ENCODE measurements around the gene NTF3.

NTF3 gene

DNA sequence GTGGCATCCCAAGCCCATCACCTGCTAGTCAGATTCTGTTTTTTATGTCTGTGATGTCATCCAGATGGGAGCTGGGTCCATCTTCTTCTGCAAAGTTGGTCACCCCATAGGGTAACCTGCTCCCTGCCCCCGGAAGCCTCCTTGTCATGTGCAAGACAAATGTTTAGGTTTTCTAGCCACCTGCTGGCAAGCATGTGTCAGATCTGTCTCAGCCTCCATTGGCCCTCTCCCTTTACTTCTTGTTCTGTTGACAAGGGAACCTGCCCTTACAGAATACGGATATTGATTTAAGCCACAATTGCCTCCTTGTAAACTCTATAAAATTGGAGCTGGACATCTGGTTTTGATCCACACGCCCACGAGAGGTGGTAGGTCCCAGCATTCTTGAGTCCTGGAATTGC is 7.5 kb downstream of the NTF3 start:
- TF ChIP-seq, protein P1, sequence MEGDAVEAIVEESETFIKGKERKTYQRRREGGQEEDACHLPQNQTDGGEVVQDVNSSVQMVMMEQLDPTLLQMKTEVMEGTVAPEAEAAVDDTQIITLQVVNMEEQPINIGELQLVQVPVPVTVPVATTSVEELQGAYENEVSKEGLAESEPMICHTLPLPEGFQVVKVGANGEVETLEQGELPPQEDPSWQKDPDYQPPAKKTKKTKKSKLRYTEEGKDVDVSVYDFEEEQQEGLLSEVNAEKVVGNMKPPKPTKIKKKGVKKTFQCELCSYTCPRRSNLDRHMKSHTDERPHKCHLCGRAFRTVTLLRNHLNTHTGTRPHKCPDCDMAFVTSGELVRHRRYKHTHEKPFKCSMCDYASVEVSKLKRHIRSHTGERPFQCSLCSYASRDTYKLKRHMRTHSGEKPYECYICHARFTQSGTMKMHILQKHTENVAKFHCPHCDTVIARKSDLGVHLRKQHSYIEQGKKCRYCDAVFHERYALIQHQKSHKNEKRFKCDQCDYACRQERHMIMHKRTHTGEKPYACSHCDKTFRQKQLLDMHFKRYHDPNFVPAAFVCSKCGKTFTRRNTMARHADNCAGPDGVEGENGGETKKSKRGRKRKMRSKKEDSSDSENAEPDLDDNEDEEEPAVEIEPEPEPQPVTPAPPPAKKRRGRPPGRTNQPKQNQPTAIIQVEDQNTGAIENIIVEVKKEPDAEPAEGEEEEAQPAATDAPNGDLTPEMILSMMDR (conservative IDR thresholded peaks at IDR 0.05; ENCODE audit: low read depth, low read length) = no peak
- no peak overlapping the region for H3K4me3 ChIP-seq (ENCODE audit: low read depth, low read length)
- no peak for DNase-seq (ENCODE audit: low read depth)

DNA sequence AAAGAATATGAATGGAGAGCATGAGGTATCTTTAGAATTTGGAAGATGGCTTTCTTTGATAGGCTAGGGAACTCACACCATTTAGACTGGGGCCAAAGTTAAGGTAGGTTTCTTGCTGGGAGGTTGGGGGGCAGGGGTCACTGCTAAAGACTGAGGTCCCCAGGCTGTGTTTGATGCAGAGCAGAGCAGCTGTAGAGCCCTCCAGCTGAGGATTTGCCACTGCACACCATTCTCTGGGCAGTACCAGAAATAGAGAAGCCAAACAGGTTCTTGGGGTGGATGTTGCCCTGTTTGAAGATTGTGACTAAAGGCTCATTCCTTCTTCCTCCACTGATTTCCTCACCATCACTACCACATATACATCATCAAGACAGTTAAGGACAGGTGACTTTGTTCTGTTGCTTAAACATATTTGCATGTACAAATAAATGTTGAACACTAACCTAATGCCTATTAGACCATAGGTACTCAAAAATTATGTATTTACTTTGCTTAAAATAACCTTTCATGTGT is 7.9 kb downstream of the NTF3 start:
- TF ChIP-seq, protein P1 (conservative IDR thresholded peaks at IDR 0.05; ENCODE audit: low read depth, low read length) = no peak
- DNase-seq (ENCODE audit: low read depth) = no peak
- H3K4me3 ChIP-seq (ENCODE audit: low read depth, low read length) = no peak overlapping the region

DNA sequence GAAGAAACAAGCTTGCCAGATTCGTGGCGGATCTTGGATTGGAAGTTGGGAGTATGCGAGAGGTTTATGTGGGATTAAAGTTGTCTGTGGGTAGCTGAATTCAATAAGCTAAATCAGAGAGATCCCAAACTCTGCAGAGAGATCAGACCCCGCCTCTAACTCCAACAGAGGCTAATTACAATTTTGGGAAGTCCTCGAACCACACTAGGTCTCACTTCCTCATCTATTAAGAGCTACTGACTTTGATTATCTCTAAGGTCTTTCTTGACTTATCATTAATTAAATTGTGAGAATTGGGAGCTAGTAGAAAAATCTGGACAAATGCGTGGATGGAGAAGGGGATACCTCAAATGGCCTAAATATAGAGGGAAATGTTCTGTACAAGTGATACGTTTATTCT is 9.1 kb downstream of the NTF3 start:
- TF ChIP-seq, protein P1 (conservative IDR thresholded peaks at IDR 0.05; ENCODE audit: low read depth, low read length) = no peak
- H3K4me3 ChIP-seq (ENCODE audit: low read depth, low read length) = no peak overlapping the region
- DNase-seq (ENCODE audit: low read depth) = no peak

DNA sequence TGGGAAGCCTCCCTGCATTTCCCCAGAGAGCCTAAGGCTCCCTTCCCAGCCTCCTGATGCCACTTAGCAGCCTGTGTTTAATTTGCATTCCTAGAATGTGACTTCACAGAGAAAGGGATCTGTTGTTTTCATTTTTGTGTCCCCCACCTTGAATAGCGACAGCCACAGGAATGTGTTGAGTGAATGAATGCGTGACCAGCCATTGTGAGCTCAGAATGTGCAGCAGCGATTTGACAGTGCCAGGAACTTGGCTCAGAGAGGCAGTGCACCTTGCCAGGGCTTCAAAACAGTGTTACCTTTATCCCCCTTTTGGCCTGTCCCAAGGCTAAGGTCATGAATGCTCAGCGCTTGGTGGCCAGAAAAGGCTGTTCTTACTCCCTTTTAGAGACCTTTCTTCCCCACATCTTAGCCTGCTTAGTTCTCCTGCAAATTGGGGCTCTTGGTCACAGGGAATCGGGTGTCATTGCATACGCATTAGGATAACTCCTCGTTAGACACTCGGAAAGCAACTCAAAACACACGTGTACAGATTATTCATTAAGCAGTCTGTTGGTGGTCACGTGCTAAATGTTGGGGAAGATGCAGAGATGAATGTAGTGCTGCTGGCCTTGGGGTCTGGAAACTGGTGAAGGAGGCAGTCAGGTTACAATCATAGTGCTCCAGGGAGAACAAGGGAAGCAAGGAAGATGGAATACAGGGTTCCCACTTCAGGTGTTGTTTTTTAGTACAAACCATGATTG is 9.8 kb downstream of the NTF3 start:
- DNase-seq (ENCODE audit: low read depth) = no peak
- H3K4me3 ChIP-seq (ENCODE audit: low read depth, low read length) = no peak overlapping the region
- TF ChIP-seq, protein P1 (conservative IDR thresholded peaks at IDR 0.05; ENCODE audit: low read depth, low read length) = no peak

DNA sequence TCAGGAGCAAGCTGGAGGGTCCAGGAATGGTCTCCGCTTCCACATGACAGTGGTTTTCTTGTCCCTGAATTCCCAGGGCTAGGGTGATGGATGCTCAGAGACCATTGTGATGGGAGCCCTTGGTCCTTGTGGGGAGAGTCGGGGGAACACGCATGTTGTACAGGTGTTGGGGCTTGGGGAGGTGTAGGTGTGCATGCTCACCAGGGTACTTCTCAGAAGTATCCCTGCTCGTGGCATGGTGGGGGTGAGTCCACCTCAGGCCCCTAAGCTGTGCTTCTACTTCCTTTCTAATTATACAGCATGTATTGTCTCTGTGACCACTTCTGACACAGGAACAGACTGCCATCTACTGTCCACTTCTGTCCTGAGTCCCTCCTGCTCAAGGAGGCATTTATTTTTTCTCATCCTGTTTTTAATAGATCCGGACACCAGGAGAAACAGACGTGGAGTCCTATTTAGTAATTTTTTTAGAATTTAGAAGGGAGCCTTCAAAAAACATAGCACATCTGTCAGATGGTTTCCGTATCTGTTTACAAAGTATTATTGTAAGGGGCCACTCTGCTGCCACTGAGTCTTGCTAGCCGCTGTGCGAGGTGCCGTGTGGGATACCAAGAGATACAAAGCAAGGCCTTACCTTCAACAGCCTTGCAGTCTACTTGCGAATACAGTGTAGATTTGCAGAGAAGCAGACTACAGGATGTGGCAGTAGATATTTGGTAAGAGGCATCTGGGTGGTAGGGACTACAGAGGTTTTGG is 10.5 kb downstream of the NTF3 start:
- TF ChIP-seq, protein P1 (conservative IDR thresholded peaks at IDR 0.05; ENCODE audit: low read depth, low read length) = peak; percentile 52
- H3K4me3 ChIP-seq (ENCODE audit: low read depth, low read length) = no peak overlapping the region
- peak; percentile 55 for DNase-seq (ENCODE audit: low read depth)

DNA sequence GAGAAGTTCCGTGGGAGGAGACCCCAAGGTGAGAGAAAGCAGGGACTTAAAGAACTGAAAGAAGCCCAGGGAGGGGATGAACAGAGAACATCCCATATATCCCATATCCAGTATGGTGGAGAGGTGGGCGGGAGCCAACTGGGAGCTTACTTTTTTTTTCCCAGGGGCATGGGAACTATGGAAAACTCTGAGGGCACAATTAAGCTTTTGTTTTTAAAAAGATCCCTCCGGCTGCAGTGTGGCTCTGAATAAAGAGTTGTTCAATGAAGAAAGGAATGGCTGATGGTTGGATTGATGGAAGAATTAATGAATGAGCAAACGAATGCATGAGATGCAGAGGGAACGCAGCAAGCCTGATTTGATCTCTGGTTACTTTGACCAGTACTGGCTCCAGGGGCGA is 12.6 kb downstream of the NTF3 start:
- H3K4me3 ChIP-seq (ENCODE audit: low read depth, low read length) = no peak overlapping the region
- TF ChIP-seq, protein P1 (conservative IDR thresholded peaks at IDR 0.05; ENCODE audit: low read depth, low read length) = no peak
- no peak for DNase-seq (ENCODE audit: low read depth)
